GM18502 (cell line): ENCODE data around the gene PEX16.

Experiments
- ATAC-seq: cut with Tn5 transposase; IDR thresholded peaks from one replicate; pipeline ENCODE4 v1.9.1; 2021; ENCODE audit warnings: mild to moderate bottlenecking; ENCODE audit not compliant: unreplicated experiment, poor library complexity

The PEX16 gene

GRCh38 chr11:45880772-45881570, 36.7 kb downstream of the PEX16 start:
- no peak for ATAC-seq

GRCh38 chr11:45879803-45880686, 37.6 kb downstream of the PEX16 start:
- ATAC-seq, result no peak

- no peak for ATAC-seq
Observed at GRCh38 chr11:45877845-45878244, 39.8 kb downstream of the PEX16 start.

- ATAC-seq, result no peak
Observed at GRCh38 chr11:45877221-45877620, 40.5 kb downstream of the PEX16 start.

- ATAC-seq, result no peak
Observed at GRCh38 chr11:45876401-45876800, 41.3 kb downstream of the PEX16 start.

- no peak for ATAC-seq
Observed at GRCh38 chr11:45872651-45873356, 44.9 kb downstream of the PEX16 start.

- no peak for ATAC-seq
Observed at GRCh38 chr11:45871638-45872037, 46.0 kb downstream of the PEX16 start.

GRCh38 chr11:45870706-45871105, 47.0 kb downstream of the PEX16 start:
- no peak for ATAC-seq

GRCh38 chr11:45869551-45869950, 48.1 kb downstream of the PEX16 start:
- ATAC-seq, result no peak

- ATAC-seq, result no peak
Observed at GRCh38 chr11:45864041-45864440, 53.6 kb downstream of the PEX16 start.

GRCh38 chr11:45860764-45861510, 56.7 kb downstream of the PEX16 start:
- ATAC-seq, result no peak

GRCh38 chr11:45860348-45860747, 57.3 kb downstream of the PEX16 start:
- no peak for ATAC-seq
